ENCODE results near the gene CAMTA1.

The CAMTA1 gene

GRCh38 chr1:7442036-7442435 is 656.8 kb downstream of the CAMTA1 start:
- no peak overlapping the region for H3K4me3 ChIP-seq (ENCODE audit: low read length)
- no peak for DNase-seq (ENCODE audit: low read depth)
- no peak for TF ChIP-seq CTCF (conservative IDR thresholded peaks at IDR 0.05; ENCODE audit: low read length)

GRCh38 chr1:7442918-7443317 is 657.7 kb downstream of the CAMTA1 start:
- no peak overlapping the region for H3K4me3 ChIP-seq (ENCODE audit: low read length)
- DNase-seq (ENCODE audit: low read depth) = no peak
- no peak for TF ChIP-seq CTCF (conservative IDR thresholded peaks at IDR 0.05; ENCODE audit: low read length)

- H3K4me3 ChIP-seq (ENCODE audit: low read length) = no peak overlapping the region
- TF ChIP-seq CTCF (conservative IDR thresholded peaks at IDR 0.05; ENCODE audit: low read length) = no peak
- DNase-seq (ENCODE audit: low read depth) = no peak
Observed at GRCh38 chr1:7444363-7444762, 659.1 kb downstream of the CAMTA1 start.

GRCh38 chr1:7447093-7447492 is 661.8 kb downstream of the CAMTA1 start:
- no peak for TF ChIP-seq CTCF (conservative IDR thresholded peaks at IDR 0.05; ENCODE audit: low read length)
- H3K4me3 ChIP-seq (ENCODE audit: low read length) = no peak overlapping the region
- no peak for DNase-seq (ENCODE audit: low read depth)

GRCh38 chr1:7447736-7448135 is 662.5 kb downstream of the CAMTA1 start:
- H3K4me3 ChIP-seq (ENCODE audit: low read length) = no peak overlapping the region
- no peak for DNase-seq (ENCODE audit: low read depth)
- no peak for TF ChIP-seq CTCF (conservative IDR thresholded peaks at IDR 0.05; ENCODE audit: low read length)

GRCh38 chr1:7448986-7449385 is 663.7 kb downstream of the CAMTA1 start:
- no peak for DNase-seq (ENCODE audit: low read depth)
- no peak for TF ChIP-seq CTCF (conservative IDR thresholded peaks at IDR 0.05; ENCODE audit: low read length)
- no peak overlapping the region for H3K4me3 ChIP-seq (ENCODE audit: low read length)

GRCh38 chr1:7449750-7450149 is 664.5 kb downstream of the CAMTA1 start:
- H3K4me3 ChIP-seq (ENCODE audit: low read length) = no peak overlapping the region
- DNase-seq (ENCODE audit: low read depth) = no peak
- no peak for TF ChIP-seq CTCF (conservative IDR thresholded peaks at IDR 0.05; ENCODE audit: low read length)
